ENCODE measurements around the gene IL1F10. TPM values are rescaled to one million over a fixed set of nuclear protein-coding genes. Genes with fewer than 3 reads are reported as not detected.

IL1F10 gene
- total and polyA plus RNA-seq, 2 donors (not counting 3 experiments of a cell fraction or from before 2014, with no cell fraction given), result not detected

DNA sequence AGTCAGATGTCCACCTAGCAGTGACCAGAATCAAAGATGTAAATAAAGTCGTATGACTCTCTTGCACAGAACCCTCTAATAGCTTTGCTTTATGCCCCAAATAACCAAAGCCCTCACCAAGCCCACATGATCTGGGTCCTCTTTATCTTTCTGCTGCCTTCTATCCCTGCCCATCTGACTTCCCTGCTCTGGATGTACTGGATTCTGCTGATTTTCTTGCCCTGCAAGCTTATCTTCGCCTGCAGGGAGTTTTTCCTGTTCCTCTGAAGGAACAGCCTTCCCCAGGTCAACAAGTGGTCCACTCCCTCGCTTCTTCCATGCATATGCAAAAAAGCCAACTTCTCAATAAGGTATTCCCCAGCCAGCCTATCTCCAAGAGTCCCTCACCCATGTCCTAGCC is 33.8 kb upstream of the IL1F10 start:
- POLR2A ChIA-PET, result no interaction called here
- Histone ChIP-seq H3K4me1 (ENCODE audit: control insufficient read depth, extremely low read depth, insufficient read depth, low read length) (no peaks in the 10 kb centered on the region), H3K9ac (replicated peaks; ENCODE audit: extremely low read depth, insufficient read depth, low read length) (no peak overlapping the region), H3K9me3 (replicated peaks; ENCODE audit: control insufficient read depth, insufficient read depth, low read length) (no peaks in the 10 kb centered on the region), H3K79me2 (ENCODE audit: control insufficient read depth, insufficient read depth, low read length) (no peaks in the 10 kb centered on the region), H3K4me3 (replicated peaks in 1 of 3; ENCODE audit: insufficient read depth in 1 of 3, low read depth in 1 of 3, low read length in 3 of 3) (no peak overlapping the region), H3K27ac (ENCODE audit: insufficient read depth, low read depth, low read length) (no peak overlapping the region), H3K4me2 (ENCODE audit: insufficient read depth, low read length) (no peak overlapping the region), H3K27me3 (ENCODE audit: control insufficient read depth in 2 of 2, insufficient read depth in 2 of 2, low read length in 2 of 2) (peaks cover 3 to 5% of the 10 kb centered on the region in 2 experiments), H3K36me3 (ENCODE audit: control insufficient read depth in 2 of 2, extremely low read depth in 1 of 2, insufficient read depth in 2 of 2, low read length in 2 of 2) (no peaks in the 10 kb centered on the region), H3K9me1 (replicated peaks; ENCODE audit: control insufficient read depth, extremely low read depth, insufficient read depth, low read length) (no peaks in the 10 kb centered on the region), H2AFZ (ENCODE audit: low read depth, low read length) (no peak overlapping the region), H4K20me1 (replicated peaks; ENCODE audit: control insufficient read depth, extremely low read depth, insufficient read depth, low read length) (no peaks in the 10 kb centered on the region)
- dilution Hi-C loops (cut with MboI; ENCODE audit: extremely low pct_ligation_motif_present, low sequenced_read_pairs) (no loop called here), intact Hi-C loops (cut with micrococcal nuclease) (no loop called here)
- TF ChIP-seq, protein P1, sequence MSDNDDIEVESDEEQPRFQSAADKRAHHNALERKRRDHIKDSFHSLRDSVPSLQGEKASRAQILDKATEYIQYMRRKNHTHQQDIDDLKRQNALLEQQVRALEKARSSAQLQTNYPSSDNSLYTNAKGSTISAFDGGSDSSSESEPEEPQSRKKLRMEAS (IDR thresholded peaks at IDR 0.05; ENCODE audit: insufficient read depth, insufficient read length), result no peak
- no peak for TF ChIP-seq MYC (IDR thresholded peaks at IDR 0.05; ENCODE audit: low read depth, low read length)
- no peak for TF ChIP-seq GATA2 (IDR thresholded peaks at IDR 0.05; ENCODE audit: insufficient read depth, insufficient read length, low read depth, low read length)
- no peak for TF ChIP-seq POLR2A (IDR thresholded peaks at IDR 0.05; ENCODE audit: low read depth, low read length)
- no peak for TF ChIP-seq EZH2 (IDR thresholded peaks at IDR 0.05; ENCODE audit: borderline replicate concordance, low read depth, low read length, severe bottlenecking)
- TF ChIP-seq, protein P2, sequence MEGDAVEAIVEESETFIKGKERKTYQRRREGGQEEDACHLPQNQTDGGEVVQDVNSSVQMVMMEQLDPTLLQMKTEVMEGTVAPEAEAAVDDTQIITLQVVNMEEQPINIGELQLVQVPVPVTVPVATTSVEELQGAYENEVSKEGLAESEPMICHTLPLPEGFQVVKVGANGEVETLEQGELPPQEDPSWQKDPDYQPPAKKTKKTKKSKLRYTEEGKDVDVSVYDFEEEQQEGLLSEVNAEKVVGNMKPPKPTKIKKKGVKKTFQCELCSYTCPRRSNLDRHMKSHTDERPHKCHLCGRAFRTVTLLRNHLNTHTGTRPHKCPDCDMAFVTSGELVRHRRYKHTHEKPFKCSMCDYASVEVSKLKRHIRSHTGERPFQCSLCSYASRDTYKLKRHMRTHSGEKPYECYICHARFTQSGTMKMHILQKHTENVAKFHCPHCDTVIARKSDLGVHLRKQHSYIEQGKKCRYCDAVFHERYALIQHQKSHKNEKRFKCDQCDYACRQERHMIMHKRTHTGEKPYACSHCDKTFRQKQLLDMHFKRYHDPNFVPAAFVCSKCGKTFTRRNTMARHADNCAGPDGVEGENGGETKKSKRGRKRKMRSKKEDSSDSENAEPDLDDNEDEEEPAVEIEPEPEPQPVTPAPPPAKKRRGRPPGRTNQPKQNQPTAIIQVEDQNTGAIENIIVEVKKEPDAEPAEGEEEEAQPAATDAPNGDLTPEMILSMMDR (IDR thresholded peaks at IDR 0.05; ENCODE audit: extremely low read depth in 1 of 2, insufficient read depth in 1 of 2, low read depth in 1 of 2, low read length in 2 of 2), result no peak
- TF ChIP-seq JUN (IDR thresholded peaks at IDR 0.05; ENCODE audit: borderline replicate concordance, insufficient read depth, insufficient read length, low read depth), result no peak
- no peak for FAIRE-seq
- BruUV-seq (replicated peaks), result no TSS peak
- no peak for DNase-seq (ENCODE audit: low read depth, low spot score)
- CTCF ChIA-PET, result no interaction called here

All from endothelial cell of umbilical vein (primary cell).